DMS79 treated with DMSO at 0.1 percent for 48 hours (cell line): ENCODE data around the gene B4GALNT2.
"Not testable (repeated sequence)": the region's sequence is repeated elsewhere in the genome, so short reads cannot be mapped to it uniquely, and the experiment has no call there.

ENCODE experiments used
- DNase-seq: peaks from one replicate; lab custom pipeline; 2025; lab: John Stamatoyannopoulos, UW

Gene B4GALNT2

GRCh38 chr17:49180998-49181635 lies 48.5 kb downstream of the B4GALNT2 start:
- DNase-seq, result no peak

DNA sequence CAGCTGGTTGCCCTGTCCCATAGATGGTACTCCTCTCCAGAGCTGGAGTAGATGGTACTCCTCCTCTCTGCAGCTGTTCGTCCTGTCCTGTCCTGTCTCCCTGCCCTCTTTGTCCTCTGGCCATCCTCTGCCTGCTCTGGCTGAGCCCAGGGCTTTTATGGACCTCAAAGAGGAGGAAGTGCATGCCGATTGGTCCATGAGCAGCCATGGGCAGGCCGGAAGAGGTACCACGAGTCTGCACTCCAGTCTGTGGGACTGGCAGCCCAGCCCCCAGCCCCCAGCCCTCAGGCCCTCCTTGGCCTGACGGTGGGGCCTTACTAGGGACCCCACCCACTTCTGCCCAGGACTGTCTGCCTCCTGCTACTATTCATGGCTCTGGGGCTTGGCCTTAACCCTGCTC lies 50.8 kb downstream of the B4GALNT2 start:
- DNase-seq, result no peak

GRCh38 chr17:49183801-49184200 lies 51.2 kb downstream of the B4GALNT2 start:
- DNase-seq, result no peak

GRCh38 chr17:49184522-49184921 lies 52.0 kb downstream of the B4GALNT2 start:
- not testable (repeated sequence) for DNase-seq

DNA sequence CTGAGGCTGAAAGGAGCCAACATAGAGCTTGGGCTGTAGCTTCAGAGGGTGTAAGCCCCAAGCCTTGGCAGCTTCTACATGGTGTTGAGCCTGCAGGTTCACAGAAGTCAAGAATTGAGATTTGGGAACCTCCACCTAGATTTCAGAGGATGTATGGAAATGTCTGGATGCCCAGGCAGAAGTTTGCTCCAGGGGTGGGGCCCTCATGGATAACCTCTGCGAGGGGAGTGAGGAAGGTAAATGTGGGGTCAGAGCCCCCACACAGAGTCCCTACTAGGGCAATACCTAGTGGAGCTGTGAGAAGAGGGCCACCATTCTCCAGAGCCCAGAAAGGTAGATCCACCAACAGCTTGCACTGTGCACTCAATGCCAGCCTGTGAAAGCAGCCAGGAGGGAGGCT lies 52.8 kb downstream of the B4GALNT2 start:
- not testable (repeated sequence) for DNase-seq

- no peak for DNase-seq
These were observed 54.7 kb downstream of the B4GALNT2 start for GRCh38 chr17:49187301-49187700.

- no peak for DNase-seq
These were observed 58.4 kb downstream of the B4GALNT2 start for GRCh38 chr17:49190932-49191331.

GRCh38 chr17:49191409-49191916 lies 58.9 kb downstream of the B4GALNT2 start:
- DNase-seq, result no peak

DNA sequence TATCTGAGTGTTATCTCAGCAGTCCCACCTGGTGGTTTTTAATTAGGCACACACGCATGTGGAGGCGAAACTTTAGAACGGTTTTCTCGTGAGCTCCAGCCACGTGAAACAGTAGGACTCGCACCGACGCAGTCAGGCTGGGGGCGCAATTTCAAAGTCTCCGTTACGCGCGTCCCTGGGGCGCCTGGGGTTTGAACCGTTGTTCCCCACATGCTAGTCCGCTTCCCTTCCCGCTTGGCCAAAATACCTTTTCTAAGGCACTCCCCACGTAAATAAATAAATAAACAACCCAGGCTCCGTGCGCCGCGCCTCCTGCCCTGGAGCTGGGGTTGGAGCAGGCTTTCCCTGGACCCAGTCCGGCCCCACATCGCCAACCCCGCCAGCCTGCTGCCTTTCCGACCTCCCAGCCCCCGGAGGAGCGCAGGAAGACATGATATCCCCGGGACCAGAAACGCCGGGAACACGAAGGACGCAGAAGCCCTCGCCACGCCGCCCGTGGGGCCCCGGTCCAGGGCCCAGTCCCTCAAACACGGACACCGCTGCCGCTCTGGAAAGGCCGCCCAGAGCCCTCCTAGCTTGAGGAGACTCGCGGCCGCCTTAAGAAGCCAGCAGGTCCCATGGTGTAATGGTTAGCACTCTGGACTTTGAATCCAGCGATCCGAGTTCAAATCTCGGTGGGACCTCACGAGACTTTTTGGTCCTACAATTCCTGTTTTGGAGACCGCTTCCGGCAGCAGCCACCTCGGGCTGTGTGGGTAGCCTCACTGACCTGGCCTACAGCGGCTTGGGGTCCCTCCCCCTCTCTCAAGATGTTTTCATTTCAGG lies 59.6 kb downstream of the B4GALNT2 start:
- peak; percentile 92 for DNase-seq

GRCh38 chr17:49193513-49194296 lies 61.1 kb downstream of the B4GALNT2 start:
- DNase-seq, result peak; percentile 13

DNA sequence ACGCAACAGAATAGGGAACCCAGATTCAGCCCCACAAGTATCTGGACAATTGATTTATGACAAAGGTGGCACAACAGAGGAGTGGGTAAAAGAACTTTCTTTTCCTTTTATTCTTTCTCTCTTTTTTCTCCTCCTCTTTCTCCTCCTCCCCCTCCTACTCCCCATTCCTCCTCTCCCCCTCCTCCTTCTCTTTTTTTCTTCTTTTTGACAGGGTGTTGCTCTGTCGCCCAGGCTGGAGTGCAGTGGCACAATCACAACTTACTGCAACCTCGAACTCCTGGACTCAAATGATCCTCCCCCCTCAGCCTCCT lies 61.7 kb downstream of the B4GALNT2 start:
- no peak for DNase-seq

DNA sequence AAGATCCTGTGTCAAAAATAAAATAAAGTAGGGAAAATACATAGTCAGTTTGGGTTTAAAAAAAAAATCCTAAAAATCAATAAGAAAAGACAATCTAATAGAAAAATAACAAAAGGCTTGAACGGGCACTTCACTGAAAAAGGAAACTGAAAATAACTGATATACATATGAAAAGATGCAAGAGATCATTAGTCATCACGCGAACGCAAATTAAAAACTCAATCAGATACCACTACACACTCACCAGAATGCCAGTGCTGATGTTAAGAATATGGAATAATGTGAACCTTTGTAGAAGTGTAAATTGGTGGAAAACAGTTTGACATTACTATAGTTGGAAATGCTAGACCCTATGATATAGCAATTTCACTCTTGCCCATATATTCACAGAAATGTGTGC lies 63.2 kb downstream of the B4GALNT2 start:
- no peak for DNase-seq

DNA sequence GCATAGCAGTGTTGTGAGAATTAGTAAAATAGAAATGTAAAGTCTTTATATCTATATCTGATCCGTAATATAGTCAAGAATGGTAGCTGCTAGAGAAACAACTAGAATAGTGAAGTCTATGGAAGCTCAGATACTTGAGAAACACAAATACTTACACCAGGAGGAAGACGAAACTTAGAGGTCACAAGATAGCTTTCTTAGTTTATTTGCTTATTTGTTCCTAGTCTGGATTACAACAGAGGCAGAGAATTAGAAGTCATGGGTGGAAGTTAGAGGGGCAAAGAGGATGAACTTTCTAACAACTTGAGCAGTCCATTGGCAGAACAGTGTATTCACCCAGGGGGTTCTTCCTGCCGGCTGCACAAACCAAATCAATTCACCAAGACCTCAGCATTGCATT lies 64.0 kb downstream of the B4GALNT2 start:
- no peak for DNase-seq

GRCh38 chr17:49197346-49197998 lies 64.9 kb downstream of the B4GALNT2 start:
- DNase-seq, result no peak

DNA sequence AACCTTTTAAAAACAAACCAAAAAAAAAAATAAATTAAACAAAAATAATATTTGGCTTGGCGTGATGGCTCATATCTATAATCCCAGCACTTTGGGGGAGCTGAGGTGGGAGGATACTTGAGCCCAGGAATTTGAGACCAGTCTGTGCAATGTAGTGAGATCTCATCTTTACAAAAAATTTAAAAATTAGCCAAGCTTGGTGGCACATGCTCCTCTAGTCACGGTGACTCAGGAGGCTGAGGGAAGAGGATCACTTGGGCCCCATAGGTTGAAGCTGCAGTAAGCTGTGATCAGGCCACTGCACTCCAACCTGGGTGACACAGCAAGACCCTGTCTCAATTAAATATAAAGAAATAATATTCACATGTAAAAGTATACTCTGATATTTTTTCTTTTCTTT lies 65.6 kb downstream of the B4GALNT2 start:
- no peak for DNase-seq

DNA sequence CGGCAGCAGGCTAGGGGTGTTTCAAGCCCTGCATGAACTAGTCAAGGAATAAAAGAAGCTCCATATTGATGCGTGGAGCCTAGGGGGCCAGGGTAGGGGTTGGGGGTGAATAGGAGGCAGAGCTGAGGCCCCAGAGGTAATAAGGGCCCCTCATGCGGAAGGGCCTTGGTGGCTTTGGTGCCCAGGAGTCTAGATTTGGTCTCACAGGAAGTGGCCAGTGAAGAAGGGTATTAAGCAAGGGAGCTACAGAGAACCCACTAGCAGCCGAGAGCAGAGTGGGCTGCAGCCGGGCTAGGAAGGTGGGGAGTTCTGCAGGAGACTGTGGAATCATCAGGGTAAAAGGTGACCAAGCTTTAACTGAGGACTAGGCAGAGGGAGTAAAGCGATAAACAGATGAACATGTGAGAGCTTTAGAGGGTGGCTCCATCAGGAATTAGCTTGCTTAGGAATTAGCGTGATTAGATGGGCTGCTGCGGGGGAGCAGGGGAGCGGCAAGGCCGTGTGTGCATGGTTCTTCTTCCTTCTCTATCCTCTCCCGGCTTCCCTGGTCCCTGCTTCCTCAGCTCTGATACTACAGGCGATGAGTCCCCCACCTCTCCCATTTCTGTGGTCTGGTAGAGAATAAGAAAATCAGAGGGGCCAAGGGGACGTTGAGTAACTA lies 68.0 kb downstream of the B4GALNT2 start:
- no peak for DNase-seq

DNA sequence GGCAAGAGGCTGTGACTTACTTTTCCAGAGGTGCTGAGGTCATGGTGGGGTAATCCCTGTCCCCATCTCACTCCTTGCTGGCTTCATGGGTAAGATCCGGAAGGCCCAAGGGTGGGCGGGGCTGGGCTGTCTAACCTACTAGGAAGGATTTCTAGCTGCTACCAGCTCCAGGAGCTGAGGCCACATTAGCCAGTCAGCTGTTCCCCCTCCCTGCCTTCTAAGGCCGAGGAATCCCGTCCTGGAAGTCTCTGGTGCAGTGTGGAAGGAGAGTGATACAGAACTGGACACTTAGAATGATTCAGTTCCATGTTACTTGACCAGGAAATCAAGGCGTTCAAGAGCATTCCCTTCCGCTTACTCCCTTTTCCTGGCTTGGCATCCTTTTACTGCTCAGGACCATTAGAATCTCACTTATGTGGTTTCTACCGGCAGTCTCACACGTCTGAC lies 68.9 kb downstream of the B4GALNT2 start:
- no peak for DNase-seq

DNA sequence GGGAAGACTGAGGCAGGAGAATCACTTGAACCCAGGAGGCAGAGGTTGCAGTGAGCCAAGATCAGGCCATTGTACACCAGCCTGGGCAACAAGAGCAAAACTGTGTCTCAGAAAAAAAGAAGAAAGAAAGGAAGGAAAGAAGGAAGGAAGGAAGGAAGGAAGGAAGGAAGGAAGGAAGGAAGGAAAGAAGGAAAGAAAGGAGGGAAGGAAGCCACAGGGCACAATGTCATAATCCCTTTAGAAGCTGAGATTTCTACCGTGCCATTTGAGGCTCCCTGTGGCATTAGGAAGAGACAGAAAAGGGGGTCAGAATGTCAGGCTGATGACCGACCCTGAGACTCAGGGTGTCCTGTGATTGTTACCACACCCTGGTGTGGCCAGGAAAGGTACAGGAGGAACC lies 71.2 kb downstream of the B4GALNT2 start:
- no peak for DNase-seq

DNA sequence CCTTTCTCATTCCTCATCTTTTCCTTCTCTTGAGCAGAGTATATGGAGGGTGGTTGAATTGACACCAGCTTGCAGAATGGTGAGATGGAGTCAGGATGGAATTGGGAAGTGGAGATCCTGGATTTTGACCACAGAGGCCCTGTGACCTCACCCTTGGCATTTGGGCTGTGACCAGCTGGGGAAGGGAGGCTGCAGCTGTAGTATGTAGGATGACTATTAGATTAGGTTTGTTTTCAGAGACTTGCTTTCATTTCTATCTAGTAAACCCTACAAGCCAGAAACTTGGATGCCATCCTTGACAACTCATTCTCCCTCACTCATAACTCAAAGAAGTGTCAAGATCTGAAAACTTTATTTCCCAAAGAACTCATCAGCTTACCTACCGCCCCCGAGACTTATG lies 71.9 kb downstream of the B4GALNT2 start:
- no peak for DNase-seq

GRCh38 chr17:49209061-49209571 lies 76.5 kb downstream of the B4GALNT2 start:
- no peak for DNase-seq
